HG03175 (cell line): ENCODE measurements around the gene GGA2.

ENCODE experiments used
- ATAC-seq: cut with Tn5 transposase; IDR thresholded peaks from one replicate; pipeline ENCODE4 v1.9.1; 2021; ENCODE audit warnings: mild to moderate bottlenecking, moderate library complexity; ENCODE audit not compliant: unreplicated experiment

Gene GGA2

GRCh38 chr16:23423496-23424049, 86.7 kb downstream of the GGA2 start:
- ATAC-seq: no peak

DNA sequence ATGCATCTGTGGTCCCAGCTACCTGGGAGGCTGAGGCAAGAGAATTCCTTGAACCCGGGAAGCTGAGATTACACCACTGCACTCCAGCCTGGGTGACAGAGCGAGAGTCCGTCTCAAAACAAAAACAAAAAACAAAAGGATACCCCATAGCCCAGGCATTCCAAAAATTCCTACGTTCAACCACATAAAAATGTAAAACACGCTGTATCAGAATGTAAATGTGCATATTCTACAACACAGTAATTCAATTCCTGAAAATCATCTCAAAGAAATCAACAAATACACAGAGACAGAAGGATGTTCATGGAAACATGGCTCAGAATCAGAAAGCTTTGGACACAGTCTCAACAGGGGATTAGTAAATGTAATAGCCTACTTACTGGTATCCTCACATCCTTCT, 90.3 kb downstream of the GGA2 start:
- no peak for ATAC-seq

- ATAC-seq: no peak
These were observed 93.5 kb downstream of the GGA2 start for GRCh38 chr16:23416816-23417215.

GRCh38 chr16:23414731-23415130, 95.6 kb downstream of the GGA2 start:
- ATAC-seq: no peak
